B cell (primary cell): Measurements from ENCODE around the gene DRD2. TPM values are rescaled to one million over a fixed set of nuclear protein-coding genes. Genes with fewer than 3 reads are reported as not detected.

Experiments
- ATAC-seq: fragments of 200-7000 bp; cut with Tn5 transposase; one replicate; pipeline ENCODE4 v1.10.0; 2021; ENCODE audit warnings: low read depth, mild to moderate bottlenecking, moderate number of reproducible peaks, moderate library complexity
- CTCF ChIA-PET: fragments of 350-600 bp; sonication (Branson Sonifier 250); formaldehyde crosslinking; loops from one replicate; lab custom pipeline; 2021; ENCODE audit warnings: antibody characterized with exemption, inconsistent platforms; lab: Charles Lee
- POLR2A ChIA-PET: fragments of 350-600 bp; sonication (Branson Sonifier 250); formaldehyde crosslinking; loops from one replicate; lab custom pipeline; 2021; ENCODE audit warnings: antibody characterized with exemption; lab: Charles Lee
- DNase-seq: peaks from one replicate; pipeline ENCODE4 v3.0.0; 2013
- H2AFZ ChIP-seq: 2 replicates; pipeline ENCODE4 v1.6.1; 2012; ENCODE audit warnings: mild to moderate bottlenecking, low read depth, low read length; ENCODE audit not compliant: insufficient read depth, poor library complexity, severe bottlenecking
- H3K27ac ChIP-seq, 2 donors: 1 replicate in 1 of 2; 2 replicates in 1 of 2; pipeline ENCODE4 v1.5.1; 2012 to 2013; ENCODE audit warnings: low read length in 2 of 2, mild to moderate bottlenecking in 2 of 2, moderate library complexity in 1 of 2
- H3K27me3 ChIP-seq, 4 experiments: fragments of 200-600 bp in 1 of 4; sonication (generic) in 1 of 4; replicated peaks in 1 of 4; 1 replicate in 2 of 4; 2 replicates in 2 of 4; pipeline versions ENCODE4 v1.6.1 to v1.7.0; 2013 to 2016; ENCODE audit warnings: low read length in 3 of 4, mild to moderate bottlenecking in 2 of 4, mixed read lengths in 1 of 4, moderate library complexity in 1 of 4; ENCODE audit not compliant: insufficient read depth in 4 of 4, control insufficient read depth in 3 of 4; ENCODE audit errors: control extremely low read depth in 1 of 4
- H3K36me3 ChIP-seq, 2 experiments: replicated peaks in 1 of 2; 1 replicate in 1 of 2; 2 replicates in 1 of 2; pipeline versions ENCODE4 v1.6.1 to v1.7.1; 2013; ENCODE audit warnings: low read length in 1 of 2; ENCODE audit not compliant: insufficient read depth in 2 of 2, control insufficient read depth in 1 of 2; ENCODE audit errors: control extremely low read depth in 1 of 2, extremely low read depth in 1 of 2
- H3K4me1 ChIP-seq, 2 donors: fragments of 200-600 bp in 1 of 2; sonication (generic) in 1 of 2; 1 replicate in 1 of 2; 2 replicates in 1 of 2; pipeline versions ENCODE4 v1.5.1 to v1.6.1; 2013 to 2017; ENCODE audit warnings: low read length in 2 of 2; ENCODE audit not compliant: control insufficient read depth in 2 of 2, insufficient read depth in 2 of 2
- H3K4me2 ChIP-seq: replicated peaks from 2 replicates; pipeline ENCODE3; 2012; ENCODE audit warnings: mild to moderate bottlenecking, low read depth, low read length; ENCODE audit not compliant: poor library complexity, severe bottlenecking
- H3K4me3 ChIP-seq, 5 experiments: fragments of 200-600 bp in 1 of 5; sonication (generic) in 1 of 5; 1 replicate in 3 of 5; 2 replicates in 2 of 5; pipeline versions ENCODE4 v1.5.1 to v1.7.0; 2011 to 2016; ENCODE audit warnings: low read length in 4 of 5, mild to moderate bottlenecking in 4 of 5, low read depth in 2 of 5, control low read depth in 1 of 5, moderate library complexity in 1 of 5; ENCODE audit not compliant: insufficient read depth in 1 of 5; ENCODE audit errors: control extremely low read depth in 1 of 5, extremely low read depth in 1 of 5
- H3K79me2 ChIP-seq: fragments of 200-600 bp; sonication (generic); one replicate; pipeline ENCODE4 v1.6.0; 2016; ENCODE audit warnings: low read length; ENCODE audit not compliant: control insufficient read depth, insufficient read depth
- H3K9ac ChIP-seq: fragments of 200-600 bp; sonication (generic); 2 replicates; pipeline ENCODE4 v1.6.1; 2017; ENCODE audit warnings: mild to moderate bottlenecking, low read length, moderate library complexity
- H3K9me3 ChIP-seq, 3 donors: one replicate each; pipeline versions ENCODE4 v1.6.1 to v1.7.1; 2013; ENCODE audit warnings: low read length in 2 of 3; ENCODE audit not compliant: control insufficient read depth in 2 of 3, insufficient read depth in 1 of 3; ENCODE audit errors: control extremely low read depth in 1 of 3
- H4K20me1 ChIP-seq: 2 replicates; pipeline ENCODE4 v1.6.0; 2012; ENCODE audit warnings: mild to moderate bottlenecking, low read length; ENCODE audit not compliant: insufficient read depth, control insufficient read depth, poor library complexity, severe bottlenecking
- H3K27ac Mint-ChIP-seq: one replicate; pipeline ENCODE4 v1.8.0; 2021; ENCODE audit warnings: mixed read lengths
- H3K27me3 Mint-ChIP-seq: one replicate; pipeline ENCODE4 v1.8.0; 2021; ENCODE audit warnings: mixed read lengths
- H3K4me1 Mint-ChIP-seq: one replicate; pipeline ENCODE4 v1.8.0; 2021; ENCODE audit warnings: mixed read lengths
- H3K4me3 Mint-ChIP-seq: one replicate; pipeline ENCODE4 v1.8.0; 2021; ENCODE audit warnings: mixed read lengths
- H3K9me3 Mint-ChIP-seq: one replicate; pipeline ENCODE4 v1.8.0; 2022; ENCODE audit warnings: mixed read lengths; ENCODE audit not compliant: insufficient read depth
- CTCF ChIP-seq: fragments of 200-600 bp; IDR thresholded peaks from one replicate; pipeline ENCODE4 v1.8.0; 2022; ENCODE audit warnings: antibody characterized with exemption, mild to moderate bottlenecking
- EZH2 ChIP-seq: IDR thresholded peaks from 2 replicates; pipeline ENCODE4 v1.6.1; 2012; ENCODE audit warnings: borderline replicate concordance, low read depth, mild to moderate bottlenecking, moderate library complexity, low read length; ENCODE audit not compliant: insufficient read depth, poor library complexity, severe bottlenecking
- WGBS: methylation state at CpG from one replicate; pipeline ENCODE4 v1.1.5; 2013; ENCODE audit warnings: missing lambda C conversion rate; ENCODE audit not compliant: insufficient coverage; 5-methylcytosine and 5-hydroxymethylcytosine counted together
- intact Hi-C: fragments of 100-400 bp; cut with micrococcal nuclease; formaldehyde crosslinking; loops from one replicate; pipeline ENCODE4 v1.10.0; 2022
- polyA plus RNA-seq: library from polyadenylated mRNA; depleted of rRNA; stranded (reverse); fragments of >200 nt; gene quantifications from 2 replicates; pipeline ENCODE4 v1.2.3, GENCODE V29; 2012
- total RNA-seq, 2 donors: library from RNA; stranded (reverse); fragments of 120-200 nt in 1 of 2; gene quantifications; 1 replicate in 1 of 2; 2 replicates in 1 of 2; pipeline versions ENCODE4 v1.2.3 to v1.2.4, GENCODE V29; 2013 to 2022

DRD2 gene
- total and polyA plus RNA-seq, 2 donors (not counting 1 experiment from before 2014, with no cell fraction given) = not detected

GRCh38 chr11:113518716-113519495 lies 43.7 kb upstream of the DRD2 start:
- Histone ChIP-seq H4K20me1 (no peaks in the 10 kb centered on the region), H3K79me2 (no peaks in the 10 kb centered on the region), H3K9me3 (peaks cover 0 to 3% (median 0%) of the 10 kb centered on the region in 3 donors), H3K4me3 (no peak overlapping the region), H3K9ac (no peak overlapping the region), H3K36me3 (no peaks in the 10 kb centered on the region), H3K27ac (no peak overlapping the region), H3K4me2 (no peak overlapping the region), H3K4me1 (no peaks in the 10 kb centered on the region), H2AFZ (no peak overlapping the region), H3K27me3 (peaks cover 0 to 7% (median 2%) of the 10 kb centered on the region in 4 experiments)
- Mint-ChIP-seq H3K4me3 (no peak overlapping the region), H3K9me3 (no peaks in the 10 kb centered on the region), H3K27me3 (peaks cover 22% of the 10 kb centered on the region), H3K27ac (no peak overlapping the region), H3K4me1 (no peaks in the 10 kb centered on the region)
- 47% methylated on average over 4 of the region's 5 CpGs for WGBS
- ATAC-seq (no peak), DNase-seq (no peak)
- ChIA-PET CTCF (interaction anchor here (1.3 kb wide), 1 partner anchor 12 kb away, joined by 5 read pairs; no protein-coding TSS in a partner anchor), POLR2A (no interaction called here)
- intact Hi-C loops = no loop called here
- TF ChIP-seq EZH2 (no peak), CTCF (no peak)

- POLR2A ChIA-PET = no interaction called here
- H4K20me1 ChIP-seq = no peaks in the 10 kb centered on the region
- no peaks in the 10 kb centered on the region for H3K36me3 ChIP-seq
- no peaks in the 10 kb centered on the region for H3K79me2 ChIP-seq
- no peak overlapping the region for H3K9ac ChIP-seq
- Mint-ChIP-seq H3K4me1 (no peaks in the 10 kb centered on the region), H3K9me3 (no peaks in the 10 kb centered on the region), H3K4me3 (no peak overlapping the region), H3K27me3 (peaks cover 16% of the 10 kb centered on the region), H3K27ac (no peak overlapping the region)
- no peaks in the 10 kb centered on the region for H3K9me3 ChIP-seq
- H2AFZ ChIP-seq = no peak overlapping the region
- intact Hi-C loops = no loop called here
- CTCF ChIA-PET = no interaction called here
- no peak overlapping the region for H3K27ac ChIP-seq
- no peaks in the 10 kb centered on the region for H3K4me1 ChIP-seq
- no peak overlapping the region for H3K4me3 ChIP-seq
- TF ChIP-seq CTCF (no peak), EZH2 (no peak)
- ATAC-seq (no peak), DNase-seq (no peak)
- no peak overlapping the region for H3K4me2 ChIP-seq
- 93% methylated on average over 5 of the region's 6 CpGs for WGBS
- H3K27me3 ChIP-seq = peaks cover 0 to 7% (median 2%) of the 10 kb centered on the region in 4 experiments
Measured at GRCh38 chr11:113517361-113517760, 42.2 kb upstream of the DRD2 start.
